Adipose tissue (tissue), 3 donors: Measurements from ENCODE around the gene MLN. TPM values are rescaled to one million over a fixed set of nuclear protein-coding genes. Genes with fewer than 3 reads are reported as not detected.

Experiments
- H3K27ac ChIP-seq: one replicate; pipeline ENCODE4 v1.5.1; 2013; ENCODE audit warnings: low read depth, low read length
- WGBS, 3 donors: extraction: QIAGEN DNeasy Blood & Tissue Kit; methylation state at CpG; one replicate each; pipeline ENCODE4 v1.1.7; 2013; 5-methylcytosine and 5-hydroxymethylcytosine counted together
- polyA plus RNA-seq, 3 donors: library from polyadenylated mRNA; stranded (reverse); fragments of 200-250 nt; gene quantifications; one replicate each; pipeline ENCODE4 v1.2.3, GENCODE V29; 2013
- donor health status: healthy with polysubstance abuse.
- donor health status: Bipolar disorder and iron deficiency.
- donor health status: healthy.

MLN gene
- polyA plus RNA-seq, 3 donors: not detected

- H3K27ac ChIP-seq: no peak overlapping the region
- whole genome bisulfite sequencing, 3 donors: 59 to 71% (median 71%) methylated on average over 10 of the region's 10 CpGs
Observed at GRCh38 chr6:33820243-33820642, 16.4 kb upstream of the MLN start.

- H3K27ac ChIP-seq: no peak overlapping the region
- 66 to 89% (median 80%) methylated on average over 4 of the region's 4 CpGs for WGBS, 3 donors
Observed at GRCh38 chr6:33819021-33819420, 15.2 kb upstream of the MLN start.

- 56 to 79% (median 76%) methylated on average over 3 of the region's 3 CpGs for WGBS, 3 donors
- H3K27ac ChIP-seq: no peak overlapping the region
Observed at GRCh38 chr6:33818293-33818692, 14.5 kb upstream of the MLN start.

GRCh38 chr6:33817489-33817888 lies 13.7 kb upstream of the MLN start:
- no peak overlapping the region for H3K27ac ChIP-seq
- 73 to 80% (median 78%) methylated on average over 5 of the region's 5 CpGs for WGBS, 3 donors

GRCh38 chr6:33816911-33817310 lies 13.1 kb upstream of the MLN start:
- 57 to 78% (median 75%) methylated on average over 8 of the region's 8 CpGs for WGBS, 3 donors
- H3K27ac ChIP-seq: no peak overlapping the region

GRCh38 chr6:33815854-33816253 lies 12.1 kb upstream of the MLN start:
- H3K27ac ChIP-seq: no peak overlapping the region
- 13 to 25% (median 24%) methylated on average over 1 of the region's 1 CpG for WGBS, 3 donors

GRCh38 chr6:33813990-33814985 lies 10.5 kb upstream of the MLN start:
- no peak overlapping the region for H3K27ac ChIP-seq

GRCh38 chr6:33813246-33813904 lies 9.6 kb upstream of the MLN start:
- WGBS, 3 donors: 58 to 69% (median 61%) methylated on average over 15 to 16 of the region's 16 CpGs
- H3K27ac ChIP-seq: no peak overlapping the region

More at GRCh38 chr6:33813990-33814985, 10.5 kb upstream of the MLN start:
- WGBS, 3 donors: 66 to 68% (median 67%) methylated on average over 18 to 19 of the region's 19 CpGs

GRCh38 chr6:33812669-33813068 lies 8.9 kb upstream of the MLN start:
- WGBS, 3 donors: 5 to 9% (median 7%) methylated on average over 9 to 11 of the region's 11 CpGs

GRCh38 chr6:33809594-33809993 lies 5.8 kb upstream of the MLN start:
- WGBS, 3 donors: 24 to 45% (median 28%) methylated on average over 2 of the region's 2 CpGs

More at GRCh38 chr6:33812669-33813068, 8.9 kb upstream of the MLN start:
- H3K27ac ChIP-seq: no peak overlapping the region

GRCh38 chr6:33808641-33809180 lies 4.9 kb upstream of the MLN start:
- 37 to 53% (median 46%) methylated on average over 8 of the region's 8 CpGs for WGBS, 3 donors
- no peak overlapping the region for H3K27ac ChIP-seq

More at GRCh38 chr6:33809594-33809993, 5.8 kb upstream of the MLN start:
- no peak overlapping the region for H3K27ac ChIP-seq

GRCh38 chr6:33807606-33808005 lies 3.8 kb upstream of the MLN start:
- 28 to 43% (median 39%) methylated on average over 6 of the region's 6 CpGs for WGBS, 3 donors
- no peak overlapping the region for H3K27ac ChIP-seq

- no peak overlapping the region for H3K27ac ChIP-seq
- WGBS, 3 donors: 73 to 86% (median 80%) methylated on average over 9 of the region's 9 CpGs
Observed at GRCh38 chr6:33806841-33807240, 3.0 kb upstream of the MLN start.

- H3K27ac ChIP-seq: no peak overlapping the region
- 76 to 81% (median 79%) methylated on average over 14 of the region's 14 CpGs for WGBS, 3 donors
Observed at GRCh38 chr6:33802186-33802958, 1.4 kb downstream of the MLN start.

- no peak overlapping the region for H3K27ac ChIP-seq
- WGBS, 3 donors: 73 to 90% (median 87%) methylated on average over 5 of the region's 5 CpGs
Observed at GRCh38 chr6:33801611-33802010, 2.2 kb downstream of the MLN start.

- WGBS, 3 donors: 81 to 86% (median 83%) methylated on average over 13 of the region's 13 CpGs
- no peak overlapping the region for H3K27ac ChIP-seq
Observed at GRCh38 chr6:33800248-33800969, 3.4 kb downstream of the MLN start.

- 40 to 55% (median 46%) methylated on average over 4 of the region's 4 CpGs for WGBS, 3 donors
Observed at GRCh38 chr6:33799454-33800113, 4.2 kb downstream of the MLN start.

More at GRCh38 chr6:33799454-33800113, 4.2 kb downstream of the MLN start:
- H3K27ac ChIP-seq: no peak overlapping the region
